Jurkat, Clone E6-1 (cell line): ENCODE results near the gene PDE11A.
"Not testable (repeated sequence)": the region's sequence is repeated elsewhere in the genome, so short reads cannot be mapped to it uniquely, and the experiment has no call there.

ENCODE experiments used
- DNase-seq: peaks from one replicate; pipeline ENCODE4 v3.0.0-alpha.2; 2011; ENCODE audit warnings: low read depth, low spot score
- H3K4me3 ChIP-seq: 2 replicates; pipeline ENCODE4 v1.5.1; 2011; ENCODE audit warnings: mild to moderate bottlenecking, low read length, control low read depth, moderate library complexity

PDE11A gene

DNA sequence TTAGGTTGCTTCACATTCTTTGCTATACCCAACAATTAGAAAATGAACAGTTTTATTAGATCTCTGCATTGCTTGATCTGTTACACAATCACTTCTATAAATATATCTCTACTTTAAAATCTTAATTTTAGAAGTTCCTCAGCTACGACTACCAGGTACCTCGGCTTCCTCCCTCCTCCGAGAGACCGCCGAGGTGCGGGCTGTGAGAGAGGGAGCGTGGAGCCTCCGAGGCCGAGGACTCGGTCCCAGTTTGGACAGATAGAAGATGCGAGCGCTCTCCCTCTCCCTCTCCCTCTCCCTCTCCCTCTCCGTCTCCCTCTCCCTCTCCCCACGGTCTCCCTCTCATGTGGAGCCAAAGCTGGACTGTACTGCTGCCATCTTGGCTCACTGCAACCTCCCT, 128.0 kb downstream of the PDE11A start:
- not testable (repeated sequence) for H3K4me3 ChIP-seq, DNase-seq

DNA sequence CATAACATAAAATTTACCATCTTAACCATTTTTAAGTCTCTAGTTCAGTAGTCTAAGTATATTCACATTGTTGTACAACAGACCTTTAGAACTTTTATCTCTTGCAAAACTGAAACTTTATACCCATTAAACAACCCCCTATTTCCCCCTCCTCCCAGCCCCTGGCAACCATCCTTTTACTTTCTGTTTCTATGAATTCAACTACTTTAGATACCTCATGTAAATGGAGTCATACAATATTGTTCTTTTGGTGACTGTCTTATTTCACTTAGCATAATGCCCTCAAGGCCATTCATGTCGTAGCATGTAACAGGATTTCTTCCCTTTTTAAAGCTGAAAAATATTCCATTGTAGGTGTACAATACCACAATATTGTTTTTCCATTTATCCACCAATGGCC, 129.8 kb downstream of the PDE11A start:
- no peak overlapping the region for H3K4me3 ChIP-seq
- DNase-seq: no peak

- DNase-seq: no peak
- H3K4me3 ChIP-seq: no peak overlapping the region
Observed at GRCh38 chr2:177939211-177939610, 133.4 kb downstream of the PDE11A start.

GRCh38 chr2:177930916-177931315, 141.7 kb downstream of the PDE11A start:
- no peak overlapping the region for H3K4me3 ChIP-seq
- DNase-seq: no peak

DNA sequence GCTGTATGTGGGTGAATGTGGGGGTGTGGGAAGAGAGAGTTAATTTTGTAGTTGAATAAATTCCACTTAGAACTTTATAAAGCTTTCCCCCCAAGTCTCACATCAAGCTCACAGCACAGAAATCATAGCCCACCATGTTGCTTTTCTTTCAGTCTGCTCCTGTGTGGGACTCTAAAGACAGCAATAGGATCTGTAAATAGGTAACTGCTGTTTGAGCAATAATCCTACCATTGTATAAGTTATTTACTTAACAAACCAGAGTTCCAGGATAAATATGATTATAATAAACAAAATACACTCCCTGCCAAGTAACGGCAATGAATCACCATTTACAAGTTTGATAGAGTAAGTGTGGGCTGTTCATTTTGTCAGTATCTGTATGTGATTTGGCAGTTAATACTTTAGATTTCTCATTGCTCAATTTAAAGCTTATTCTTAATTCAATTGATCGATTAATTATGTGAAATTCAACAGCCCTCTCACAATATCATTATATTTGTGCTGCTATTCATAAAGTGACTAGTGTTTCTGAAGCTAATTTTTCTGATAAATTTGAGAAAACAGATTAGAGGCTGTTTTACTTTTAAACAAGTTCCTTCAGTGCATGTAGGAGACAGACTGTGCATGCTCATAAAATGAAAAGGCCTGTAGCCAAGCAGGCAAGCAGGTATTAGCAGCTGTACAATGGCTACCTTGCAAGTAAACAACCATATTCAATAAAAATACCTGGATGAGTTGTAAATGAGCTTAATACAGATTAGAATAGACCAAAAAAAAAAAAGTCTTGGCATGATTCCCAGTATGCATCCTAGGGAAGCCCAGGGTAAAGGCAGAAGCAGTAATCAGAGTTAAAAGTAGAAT, 142.7 kb downstream of the PDE11A start:
- no peak overlapping the region for H3K4me3 ChIP-seq
- no peak for DNase-seq

- no peak overlapping the region for H3K4me3 ChIP-seq
Observed at GRCh38 chr2:177923323-177923722, 149.3 kb downstream of the PDE11A start.

GRCh38 chr2:177921726-177922125, 150.9 kb downstream of the PDE11A start:
- no peak for DNase-seq
- no peak overlapping the region for H3K4me3 ChIP-seq

More at GRCh38 chr2:177923323-177923722, 149.3 kb downstream of the PDE11A start:
- no peak for DNase-seq

DNA sequence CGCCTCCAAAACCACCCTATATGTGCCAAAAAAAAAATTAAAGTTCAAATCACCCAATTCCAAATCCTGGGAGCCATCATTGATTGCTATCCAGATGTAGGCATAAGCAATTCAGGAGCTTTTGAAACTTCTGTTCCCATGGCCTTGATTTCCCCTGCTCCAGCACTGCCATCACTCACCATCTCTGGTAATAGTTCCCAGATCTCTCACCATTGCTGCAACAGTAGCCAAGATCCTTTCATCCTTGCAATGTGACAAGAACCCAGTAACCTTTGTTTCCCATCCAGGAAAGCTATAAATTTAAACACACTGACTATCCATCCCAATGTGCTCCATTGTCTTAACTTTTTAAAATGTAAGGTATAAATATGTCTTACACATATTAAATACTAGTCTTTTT, 155.4 kb downstream of the PDE11A start:
- H3K4me3 ChIP-seq: no peak overlapping the region
- DNase-seq: no peak

GRCh38 chr2:177916342-177916741, 156.2 kb downstream of the PDE11A start:
- DNase-seq: no peak
- no peak overlapping the region for H3K4me3 ChIP-seq

DNA sequence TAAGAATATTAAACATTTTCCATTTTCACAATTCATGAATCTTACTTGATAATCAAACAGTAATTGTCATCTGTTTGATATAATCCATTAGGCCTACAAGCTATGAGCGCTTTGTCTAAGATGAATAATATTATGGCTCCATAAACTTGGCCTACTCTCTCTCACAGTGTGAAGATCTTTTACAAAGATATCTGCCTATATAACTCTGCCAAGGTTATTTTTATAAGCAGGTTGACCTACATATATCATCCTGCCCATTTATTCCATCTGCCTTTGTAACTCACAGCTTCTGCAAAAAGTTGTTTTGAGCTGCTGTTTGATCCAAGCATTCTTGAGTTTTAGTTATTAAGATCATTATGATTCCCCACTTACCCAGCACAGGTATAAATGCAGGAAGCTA, 158.3 kb downstream of the PDE11A start:
- no peak overlapping the region for H3K4me3 ChIP-seq
- DNase-seq: no peak

DNA sequence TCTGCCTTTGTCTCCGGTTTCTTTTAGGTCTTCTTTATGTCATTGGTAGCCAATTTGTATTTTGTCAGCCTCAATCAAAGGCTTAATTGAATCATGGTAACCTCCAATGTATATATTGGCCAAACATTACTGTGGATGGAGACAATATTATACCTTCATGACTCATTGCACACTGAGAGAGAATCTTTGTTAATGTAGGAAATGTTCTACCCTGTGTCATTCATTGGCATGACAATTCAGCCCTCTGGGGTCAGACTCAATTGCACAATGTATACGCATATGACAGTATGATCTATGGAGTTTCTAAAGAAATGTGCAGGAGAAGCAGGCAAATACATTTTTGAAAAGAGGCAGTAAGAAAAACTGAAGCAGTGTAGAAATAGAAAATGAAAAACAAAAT, 162.6 kb downstream of the PDE11A start:
- H3K4me3 ChIP-seq: no peak overlapping the region
- DNase-seq: no peak

DNA sequence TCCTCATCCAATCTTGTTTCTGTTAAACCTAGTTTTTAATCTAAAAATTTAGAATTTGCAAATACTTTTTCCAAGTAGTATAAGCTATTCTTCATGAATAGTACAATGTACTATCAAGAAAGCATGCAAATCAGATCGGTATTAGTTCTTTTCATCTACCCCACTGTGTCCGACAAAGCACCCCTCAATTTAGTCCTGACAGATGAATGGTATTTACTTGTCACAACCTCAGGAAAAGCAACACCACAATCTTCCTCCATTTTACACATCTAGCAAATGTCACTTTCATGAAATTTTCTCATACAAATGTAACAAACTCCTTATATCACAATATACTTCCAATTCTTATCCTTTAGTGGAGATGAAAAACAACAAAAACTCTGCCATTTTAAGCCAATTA, 163.8 kb downstream of the PDE11A start:
- H3K4me3 ChIP-seq: no peak overlapping the region
- DNase-seq: no peak

DNA sequence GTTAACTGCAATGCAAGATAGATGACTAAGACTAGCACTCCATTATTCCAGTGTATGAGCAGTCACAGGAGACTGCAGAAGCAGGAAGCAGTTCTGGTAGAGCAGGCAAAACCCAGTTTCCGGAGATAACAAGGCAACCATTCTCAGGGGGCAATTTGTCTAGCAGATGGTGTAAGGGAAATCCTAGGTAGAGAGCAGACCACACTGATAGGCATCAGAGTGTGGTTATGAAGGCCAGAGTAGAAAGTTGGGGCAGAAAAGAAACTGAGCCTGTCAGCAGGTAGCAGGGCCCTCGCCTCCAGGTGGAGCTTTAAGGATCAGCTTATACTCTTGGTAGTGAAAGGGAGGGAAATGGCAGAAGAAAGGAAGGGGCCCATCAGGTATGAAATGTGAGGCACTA, 164.4 kb downstream of the PDE11A start:
- DNase-seq: peak; percentile 95
- no peak overlapping the region for H3K4me3 ChIP-seq

DNA sequence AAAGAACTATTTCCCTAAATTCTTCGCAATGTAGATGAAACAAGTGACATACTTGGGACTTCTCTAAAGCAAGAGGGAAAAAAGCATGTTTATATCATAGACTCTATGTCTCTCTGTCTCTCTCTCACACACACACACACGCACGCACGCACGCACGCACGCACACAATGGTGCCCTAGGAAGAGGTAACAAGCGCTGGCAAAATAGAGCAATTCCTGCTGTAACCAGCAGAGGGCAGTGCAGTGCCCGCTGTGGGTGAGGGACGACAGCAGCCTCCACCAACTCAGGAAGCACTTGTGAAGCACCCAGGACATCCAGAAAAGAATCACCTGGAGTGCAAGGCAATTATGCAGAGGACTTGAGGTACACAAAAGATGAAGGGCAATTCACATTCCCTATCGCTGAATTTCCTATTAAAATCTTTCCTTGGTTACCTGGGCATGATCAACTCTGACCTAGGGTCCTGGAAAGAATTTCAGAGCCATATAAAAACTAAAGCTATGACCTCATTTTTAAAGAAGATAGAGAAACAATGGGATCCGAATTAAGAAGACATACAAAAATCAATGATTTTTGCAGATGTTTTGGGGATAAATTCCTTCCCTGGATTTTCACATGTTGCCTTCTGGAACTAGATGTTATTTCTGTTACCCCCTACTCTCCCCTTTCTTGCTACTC, 166.4 kb downstream of the PDE11A start:
- H3K4me3 ChIP-seq: no peak overlapping the region
- DNase-seq: peak; percentile 86

- DNase-seq: no peak
- no peak overlapping the region for H3K4me3 ChIP-seq
Observed at GRCh38 chr2:177905640-177906039, 166.9 kb downstream of the PDE11A start.

DNA sequence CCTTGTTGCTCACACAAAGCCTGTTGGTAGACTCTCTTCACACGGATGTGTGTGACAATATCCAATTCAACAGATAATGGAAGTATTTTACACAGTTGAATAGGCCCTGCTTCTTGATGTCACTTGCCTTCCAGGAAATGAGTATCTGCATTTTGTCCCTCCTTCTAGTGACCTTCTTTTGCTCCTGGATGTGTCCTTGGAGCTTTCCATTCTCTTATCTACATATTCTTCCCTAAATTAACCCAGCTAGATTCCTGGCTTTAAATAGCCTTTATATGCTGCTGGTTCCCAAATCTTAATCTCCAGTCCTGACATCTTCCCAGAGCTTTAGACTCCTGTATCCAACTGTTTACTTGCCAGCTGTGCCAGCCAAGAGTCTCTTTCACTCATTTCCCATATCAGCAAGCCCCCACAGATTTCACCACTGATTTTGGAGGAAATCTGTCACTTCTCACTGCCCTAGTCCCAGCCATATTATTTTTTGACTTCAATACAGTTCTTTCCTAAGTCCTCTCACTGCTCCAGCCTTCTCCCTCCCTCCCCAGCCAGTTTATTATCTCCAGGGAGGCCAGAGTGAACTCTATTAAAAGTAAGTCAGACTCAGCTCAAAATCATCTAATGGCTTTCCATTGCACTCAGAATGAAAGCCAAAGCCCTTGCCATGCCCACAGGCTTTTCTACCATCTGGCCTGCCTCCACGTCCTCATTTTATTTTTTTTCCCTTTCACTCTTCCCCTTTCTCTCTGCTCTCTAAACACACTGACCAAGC, 170.0 kb downstream of the PDE11A start:
- DNase-seq: no peak
- H3K4me3 ChIP-seq: no peak overlapping the region

- DNase-seq: no peak
Observed at GRCh38 chr2:177900082-177900481, 172.5 kb downstream of the PDE11A start.

GRCh38 chr2:177897278-177897677, 175.3 kb downstream of the PDE11A start:
- no peak overlapping the region for H3K4me3 ChIP-seq
- DNase-seq: no peak

More at GRCh38 chr2:177900082-177900481, 172.5 kb downstream of the PDE11A start:
- H3K4me3 ChIP-seq: no peak overlapping the region

GRCh38 chr2:177896587-177896986, 176.0 kb downstream of the PDE11A start:
- DNase-seq: no peak

GRCh38 chr2:177894546-177894945, 178.0 kb downstream of the PDE11A start:
- H3K4me3 ChIP-seq: no peak overlapping the region
- DNase-seq: no peak

More at GRCh38 chr2:177896587-177896986, 176.0 kb downstream of the PDE11A start:
- H3K4me3 ChIP-seq: no peak overlapping the region
